Measurements from ENCODE around the gene AP1M2.

GRCh38 chr19:10543420-10544241 is 43.5 kb downstream of the AP1M2 start, which contains the start of gene ATG4D:
- TF ChIP-seq CTCF (IDR thresholded peaks at IDR 0.05; ENCODE audit: insufficient read depth, low read depth, low read length) (no peak), EZH2 (IDR thresholded peaks at IDR 0.05; ENCODE audit: insufficient read depth, low read length) (no peak)
